DOHH2 (cell line): ENCODE measurements around the gene MAN1B1.

ENCODE experiments used
- H3F3A ChIP-seq: fragments of 200-600 bp; sonication (generic), shearing (Covaris generic); 2 replicates; pipeline ENCODE4 v1.6.0; 2016; ENCODE audit warnings: antibody characterized with exemption, mild to moderate bottlenecking; ENCODE audit not compliant: control insufficient read depth, insufficient read depth
- H3K27ac ChIP-seq: fragments of 200-600 bp; sonication (generic); 2 replicates; pipeline ENCODE4 v1.5.1; 2014; ENCODE audit warnings: low read depth, mild to moderate bottlenecking, low read length, moderate library complexity
- H3K27me3 ChIP-seq: fragments of 200-600 bp; sonication (generic); 2 replicates; pipeline ENCODE4 v1.6.1; 2014; ENCODE audit warnings: mild to moderate bottlenecking, low read length, mixed read lengths; ENCODE audit not compliant: control insufficient read depth
- H3K36me3 ChIP-seq: fragments of 200-600 bp; sonication (generic); 2 replicates; pipeline ENCODE4 v1.6.1; 2014; ENCODE audit warnings: mild to moderate bottlenecking, low read length, moderate library complexity, mixed read lengths; ENCODE audit not compliant: control insufficient read depth
- H3K4me1 ChIP-seq: fragments of 200-600 bp; sonication (generic); 2 replicates; pipeline ENCODE4 v1.6.1; 2014; ENCODE audit warnings: mild to moderate bottlenecking, low read length, mixed read lengths; ENCODE audit not compliant: control insufficient read depth
- H3K4me2 ChIP-seq: fragments of 200-600 bp; sonication (generic); 2 replicates; pipeline ENCODE4 v1.6.0; 2014; ENCODE audit warnings: mild to moderate bottlenecking, low read length, moderate library complexity
- H3K4me3 ChIP-seq: fragments of 200-600 bp; sonication (generic); 2 replicates; pipeline ENCODE4 v1.5.1; 2014; ENCODE audit warnings: mild to moderate bottlenecking, low read length, mixed read lengths
- H3K79me2 ChIP-seq: fragments of 200-600 bp; sonication (generic); 2 replicates; pipeline ENCODE4 v1.6.1; 2014; ENCODE audit warnings: mild to moderate bottlenecking, low read length, mixed read lengths; ENCODE audit not compliant: control insufficient read depth
- H3K9me2 ChIP-seq: fragments of 200-600 bp; sonication (generic); replicated peaks from 2 replicates; pipeline ENCODE4 v1.6.1; 2014; ENCODE audit warnings: mild to moderate bottlenecking, low read length, mixed read lengths; ENCODE audit not compliant: control insufficient read depth
- H3K9me3 ChIP-seq: fragments of 200-600 bp; sonication (generic); 2 replicates; pipeline ENCODE4 v1.6.1; 2014; ENCODE audit warnings: antibody characterized with exemption, low read length, mixed read lengths; ENCODE audit not compliant: control insufficient read depth, insufficient read depth
- H4K20me1 ChIP-seq: fragments of 200-600 bp; sonication (generic); 2 replicates; pipeline ENCODE4 v1.6.0; 2014; ENCODE audit warnings: low read depth, mild to moderate bottlenecking, antibody characterized with exemption, low read length, moderate library complexity; ENCODE audit not compliant: control insufficient read depth, insufficient read depth
- CTCF ChIP-seq: fragments of 200-600 bp; sonication (generic); IDR thresholded peaks from one replicate; pipeline ENCODE4 v1.5.1; 2014; ENCODE audit warnings: antibody characterized with exemption, mild to moderate bottlenecking, low read depth, low read length; ENCODE audit not compliant: poor library complexity, severe bottlenecking
- EZH2phosphoT487 ChIP-seq: fragments of 200-600 bp; sonication (generic); IDR thresholded peaks from 2 replicates; pipeline ENCODE4 v1.6.1; 2017; ENCODE audit warnings: borderline replicate concordance, mild to moderate bottlenecking, antibody characterized with exemption, low read length, moderate library complexity, mixed read lengths

Gene MAN1B1

GRCh38 chr9:137078701-137079400, 7.9 kb upstream of the MAN1B1 start:
- Histone ChIP-seq H3K9me3 (no peaks in the 10 kb centered on the region), H4K20me1 (0 out of 2 replicates have a peak, but pooled peaks cover 10% of the 10 kb centered on the region), H3K27me3 (no peaks in the 10 kb centered on the region), H3K4me3 (peak overlapping the region; percentile 88), H3K9me2 (no peaks in the 10 kb centered on the region), H3K36me3 (peaks cover 42% of the 10 kb centered on the region), H3K27ac (no peak overlapping the region), H3K4me1 (peaks cover 26% of the 10 kb centered on the region), H3K79me2 (peaks cover 7% of the 10 kb centered on the region), H3K4me2 (peak overlapping the region; percentile 95), H3F3A (peaks cover 6% of the 10 kb centered on the region; the same call in 1 of the 2 replicates)
- no peak for TF ChIP-seq CTCF
- TF ChIP-seq EZH2phosphoT487 = no peak

GRCh38 chr9:137079401-137079787, 7.4 kb upstream of the MAN1B1 start:
- TF ChIP-seq CTCF = no peak
- 0 out of 2 replicates have a peak, but pooled peaks cover 10% of the 10 kb centered on the region for H4K20me1 ChIP-seq

GRCh38 chr9:137080260-137081122, 6.3 kb upstream of the MAN1B1 start:
- Histone ChIP-seq H3K4me1 (peaks cover 19% of the 10 kb centered on the region), H3K4me2 (no peak overlapping the region), H3K4me3 (no peak overlapping the region), H3F3A (peaks cover 4% of the 10 kb centered on the region; the same call in 1 of the 2 replicates), H3K9me2 (no peaks in the 10 kb centered on the region), H3K27me3 (no peaks in the 10 kb centered on the region), H3K36me3 (peaks cover 42% of the 10 kb centered on the region), H3K79me2 (peaks cover 8% of the 10 kb centered on the region), H3K27ac (no peak overlapping the region), H4K20me1 (0 out of 2 replicates have a peak, but pooled peaks cover 10% of the 10 kb centered on the region), H3K9me3 (no peaks in the 10 kb centered on the region)
- no peak for TF ChIP-seq CTCF
- no peak for TF ChIP-seq EZH2phosphoT487

More at GRCh38 chr9:137079401-137079787, 7.4 kb upstream of the MAN1B1 start:
- Histone ChIP-seq H3K36me3 (peaks cover 42% of the 10 kb centered on the region), H3K4me3 (no peak overlapping the region), H3K9me3 (no peaks in the 10 kb centered on the region), H3K9me2 (no peaks in the 10 kb centered on the region), H3K79me2 (peaks cover 7% of the 10 kb centered on the region), H3K4me2 (no peak overlapping the region), H3K4me1 (peaks cover 25% of the 10 kb centered on the region), H3F3A (peaks cover 6% of the 10 kb centered on the region; the same call in 1 of the 2 replicates), H3K27ac (no peak overlapping the region), H3K27me3 (no peaks in the 10 kb centered on the region)
